Gastrocnemius medialis (tissue), 4 donors: Measurements from ENCODE around the gene LDLRAD4.

Experiments
- POLR2A ChIP-seq, 2 donors: fragments of 450-650 bp; IDR thresholded peaks; one replicate each; pipeline ENCODE4 v1.6.1; 2017; ENCODE audit warnings: antibody characterized with exemption in 2 of 2, mild to moderate bottlenecking in 2 of 2, moderate library complexity in 2 of 2
- TF ChIP-seq, protein P1 (sequence below), 5 experiments: fragments of 450-650 bp in 3 of 5; fragments of 200-600 bp in 2 of 5; sonication (generic) in 2 of 5; IDR thresholded peaks in 4 of 5; conservative IDR thresholded peaks in 1 of 5; 1 replicate in 4 of 5; 2 replicates in 1 of 5; pipeline ENCODE4 v1.5.1; 2016 to 2019; ENCODE audit warnings: antibody characterized with exemption in 5 of 5, mild to moderate bottlenecking in 3 of 5, moderate library complexity in 3 of 5

DNA sequence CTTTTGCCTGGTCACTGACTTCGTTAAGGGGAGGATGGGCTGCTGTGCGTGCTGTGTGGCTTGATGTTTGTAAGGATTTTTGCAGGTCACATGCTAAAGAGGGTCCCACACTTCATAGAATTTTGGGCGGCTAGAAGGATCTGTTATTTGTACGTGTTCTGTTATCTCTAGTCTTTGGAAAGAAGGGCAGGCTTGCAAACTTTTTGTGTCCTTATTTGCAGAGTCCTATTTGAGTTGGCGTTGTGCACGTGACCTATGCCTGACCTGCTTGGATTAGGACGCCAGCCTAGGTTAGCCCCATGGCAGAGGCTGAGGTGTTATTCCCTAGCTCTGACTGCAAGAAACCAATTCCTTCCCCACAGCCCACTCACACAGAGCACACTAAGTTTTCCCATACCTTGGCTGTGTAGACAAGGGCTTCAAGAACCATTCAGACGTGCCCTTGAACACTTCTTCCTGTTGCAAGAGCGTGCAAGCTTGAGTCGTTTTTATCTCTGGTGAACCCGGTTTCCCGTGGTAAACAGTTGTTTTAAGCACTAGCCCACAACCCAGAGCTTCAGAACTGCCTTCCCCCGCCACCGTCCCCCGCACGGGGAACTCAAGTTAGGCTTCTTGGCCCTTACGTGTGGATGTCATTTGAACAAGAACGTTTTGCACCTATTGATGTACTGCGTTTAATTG is 94.6 kb downstream of the LDLRAD4 start:
- TF ChIP-seq, protein P1, sequence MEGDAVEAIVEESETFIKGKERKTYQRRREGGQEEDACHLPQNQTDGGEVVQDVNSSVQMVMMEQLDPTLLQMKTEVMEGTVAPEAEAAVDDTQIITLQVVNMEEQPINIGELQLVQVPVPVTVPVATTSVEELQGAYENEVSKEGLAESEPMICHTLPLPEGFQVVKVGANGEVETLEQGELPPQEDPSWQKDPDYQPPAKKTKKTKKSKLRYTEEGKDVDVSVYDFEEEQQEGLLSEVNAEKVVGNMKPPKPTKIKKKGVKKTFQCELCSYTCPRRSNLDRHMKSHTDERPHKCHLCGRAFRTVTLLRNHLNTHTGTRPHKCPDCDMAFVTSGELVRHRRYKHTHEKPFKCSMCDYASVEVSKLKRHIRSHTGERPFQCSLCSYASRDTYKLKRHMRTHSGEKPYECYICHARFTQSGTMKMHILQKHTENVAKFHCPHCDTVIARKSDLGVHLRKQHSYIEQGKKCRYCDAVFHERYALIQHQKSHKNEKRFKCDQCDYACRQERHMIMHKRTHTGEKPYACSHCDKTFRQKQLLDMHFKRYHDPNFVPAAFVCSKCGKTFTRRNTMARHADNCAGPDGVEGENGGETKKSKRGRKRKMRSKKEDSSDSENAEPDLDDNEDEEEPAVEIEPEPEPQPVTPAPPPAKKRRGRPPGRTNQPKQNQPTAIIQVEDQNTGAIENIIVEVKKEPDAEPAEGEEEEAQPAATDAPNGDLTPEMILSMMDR (IDR thresholded peaks at IDR 0.05 in 4 of 5, conservative IDR thresholded peaks at IDR 0.05 in 1 of 5), result no peak
- TF ChIP-seq POLR2A (IDR thresholded peaks at IDR 0.05), result no peak
